ENCODE measurements around the gene ZNF836. TPM values are rescaled to one million over a fixed set of nuclear protein-coding genes. Genes with fewer than 3 reads are reported as not detected.

The ZNF836 gene
- total RNA-seq, 4 donors from 2014 or later: 5.8 to 15.1 (median 7.3) TPM

DNA sequence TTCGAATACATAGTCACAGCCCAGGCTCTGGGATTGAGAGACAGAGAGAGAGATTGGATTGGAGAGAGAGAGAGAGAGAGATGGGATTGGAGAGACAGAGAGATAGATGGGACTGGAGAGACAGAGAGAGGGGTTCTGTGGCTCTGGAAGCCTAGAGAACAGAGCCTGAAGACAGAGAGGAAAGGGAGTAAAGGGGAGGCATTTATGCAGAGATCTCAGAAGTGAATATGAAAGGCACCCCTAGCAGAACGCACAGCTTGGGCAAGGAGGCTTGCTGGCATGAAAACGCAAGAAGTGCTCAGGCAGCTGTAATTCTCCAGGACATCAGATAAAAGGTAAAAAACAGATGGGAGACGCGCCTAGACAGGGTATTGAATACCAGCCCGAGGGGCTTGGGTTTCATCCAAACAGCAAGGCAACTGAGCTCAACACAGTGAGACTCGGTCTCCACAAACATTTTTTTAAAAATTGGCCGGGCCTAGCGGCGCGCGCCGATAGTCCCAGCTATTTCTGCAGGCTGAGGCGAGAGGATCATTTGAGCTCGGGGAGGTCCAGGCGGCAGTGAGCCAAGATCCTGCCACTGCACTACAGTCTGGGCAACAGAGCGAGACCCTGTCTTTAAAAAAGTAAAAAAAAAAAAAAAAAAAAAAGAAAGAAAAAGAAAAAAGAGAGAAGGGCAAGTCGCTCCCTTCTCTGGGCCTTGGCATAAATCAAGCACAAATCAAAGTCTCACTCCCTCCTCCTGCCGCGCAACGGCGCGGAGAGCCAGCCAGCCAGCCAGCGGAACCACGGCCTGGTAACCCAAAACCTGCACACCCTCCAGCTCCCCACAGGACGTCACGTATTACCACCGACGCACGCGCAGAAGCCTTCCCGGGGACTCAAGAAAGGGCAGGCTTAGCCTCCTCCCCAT is 17.7 kb upstream of the ZNF836 start:
- peak; percentile 38 for DNase-seq (ENCODE audit: low spot score)
- TF ChIP-seq, protein P1, sequence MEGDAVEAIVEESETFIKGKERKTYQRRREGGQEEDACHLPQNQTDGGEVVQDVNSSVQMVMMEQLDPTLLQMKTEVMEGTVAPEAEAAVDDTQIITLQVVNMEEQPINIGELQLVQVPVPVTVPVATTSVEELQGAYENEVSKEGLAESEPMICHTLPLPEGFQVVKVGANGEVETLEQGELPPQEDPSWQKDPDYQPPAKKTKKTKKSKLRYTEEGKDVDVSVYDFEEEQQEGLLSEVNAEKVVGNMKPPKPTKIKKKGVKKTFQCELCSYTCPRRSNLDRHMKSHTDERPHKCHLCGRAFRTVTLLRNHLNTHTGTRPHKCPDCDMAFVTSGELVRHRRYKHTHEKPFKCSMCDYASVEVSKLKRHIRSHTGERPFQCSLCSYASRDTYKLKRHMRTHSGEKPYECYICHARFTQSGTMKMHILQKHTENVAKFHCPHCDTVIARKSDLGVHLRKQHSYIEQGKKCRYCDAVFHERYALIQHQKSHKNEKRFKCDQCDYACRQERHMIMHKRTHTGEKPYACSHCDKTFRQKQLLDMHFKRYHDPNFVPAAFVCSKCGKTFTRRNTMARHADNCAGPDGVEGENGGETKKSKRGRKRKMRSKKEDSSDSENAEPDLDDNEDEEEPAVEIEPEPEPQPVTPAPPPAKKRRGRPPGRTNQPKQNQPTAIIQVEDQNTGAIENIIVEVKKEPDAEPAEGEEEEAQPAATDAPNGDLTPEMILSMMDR (IDR thresholded peaks at IDR 0.05): no peak
- ATAC-seq (ENCODE audit: low FRiP score): peak; percentile 3

DNA sequence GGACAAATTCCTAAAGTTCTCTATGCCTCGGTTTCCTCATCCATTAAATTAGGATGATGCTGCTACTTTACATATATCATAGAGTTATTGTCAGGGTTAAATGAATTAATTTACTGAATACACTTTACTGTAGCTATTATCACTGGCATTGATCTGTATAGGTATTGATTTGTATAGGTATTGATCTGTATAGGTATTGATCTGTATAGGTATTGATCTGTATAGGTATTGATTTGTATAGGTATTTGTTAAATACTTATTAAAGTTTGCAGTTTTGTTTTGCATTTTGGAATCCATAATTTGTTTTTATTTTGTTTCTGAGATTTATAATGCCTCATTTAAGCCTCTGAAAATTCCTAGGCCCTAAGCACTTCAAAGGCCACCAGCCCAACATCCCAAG is 16.0 kb upstream of the ZNF836 start:
- DNase-seq (ENCODE audit: low spot score): no peak
- no peak for ATAC-seq (ENCODE audit: low FRiP score)
- TF ChIP-seq, protein P1 (IDR thresholded peaks at IDR 0.05): no peak

DNA sequence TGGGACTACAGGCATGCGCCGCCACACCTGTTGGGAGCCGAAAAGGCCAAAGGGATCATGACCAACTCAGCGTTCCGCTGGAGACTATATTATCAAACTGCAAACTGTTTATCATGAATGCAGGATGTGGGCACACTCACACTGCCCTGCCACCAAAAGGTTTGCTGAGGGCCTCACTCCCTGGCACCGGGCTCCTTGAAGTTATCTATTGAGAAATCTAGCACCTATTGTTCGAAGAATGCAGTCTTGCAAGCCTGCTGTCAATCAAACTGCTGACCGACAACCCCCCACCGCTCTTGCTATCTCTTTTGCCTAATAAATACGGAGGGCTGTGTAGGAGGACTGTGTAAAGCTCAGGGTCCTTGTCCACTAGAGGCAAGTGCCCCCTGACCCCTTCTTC is 5.2 kb upstream of the ZNF836 start:
- ATAC-seq (ENCODE audit: low FRiP score): no peak
- TF ChIP-seq, protein P1 (IDR thresholded peaks at IDR 0.05): no peak
- no peak for DNase-seq (ENCODE audit: low spot score)

DNA sequence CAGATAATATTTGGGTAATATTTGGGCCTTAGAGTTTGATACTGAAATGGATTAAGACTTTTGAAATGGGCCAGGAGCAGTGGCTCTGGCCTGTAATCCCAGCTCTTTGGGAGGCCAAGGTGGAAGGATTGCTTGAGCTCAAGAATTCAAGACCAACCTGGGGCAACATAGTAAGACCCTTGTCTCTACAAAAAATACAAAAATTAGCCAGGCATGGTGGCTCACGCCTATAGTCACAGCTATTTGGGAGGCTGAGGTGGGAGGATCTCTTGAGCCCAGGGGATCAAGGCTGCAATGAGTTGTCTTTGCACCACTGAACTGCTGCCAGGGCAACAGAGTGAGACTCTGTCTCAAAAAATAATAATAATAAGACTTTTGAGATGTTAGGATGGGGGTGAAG is 926 bp upstream of the ZNF836 start:
- ATAC-seq (ENCODE audit: low FRiP score) (no peak), DNase-seq (ENCODE audit: low spot score) (no peak)
- TF ChIP-seq, protein P1 (IDR thresholded peaks at IDR 0.05): no peak

DNA sequence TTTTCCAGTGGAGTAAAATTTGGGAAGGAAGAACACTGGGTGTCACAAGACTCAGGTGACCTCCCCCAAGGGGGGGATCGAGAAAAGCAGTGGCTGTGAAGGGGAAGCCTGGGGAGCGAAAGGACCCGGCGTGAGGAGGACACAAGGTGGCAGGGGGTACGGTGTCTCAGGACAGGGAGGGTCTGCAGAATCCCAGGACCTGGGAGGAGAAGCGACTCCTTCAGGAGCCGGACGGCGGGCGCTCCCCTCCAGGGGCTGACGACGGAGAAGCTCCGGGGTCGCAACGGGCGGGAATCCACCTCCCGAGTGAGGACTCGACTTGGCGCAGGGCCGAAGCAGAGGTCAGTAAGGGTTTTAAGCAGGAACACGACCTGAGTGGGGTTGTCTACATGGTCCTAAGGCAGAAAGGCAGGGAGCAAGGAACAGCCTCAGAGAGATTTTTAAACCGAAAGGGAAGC is 529 bp downstream of the ZNF836 start:
- ATAC-seq (ENCODE audit: low FRiP score): peak; percentile 55
- no peak for DNase-seq (ENCODE audit: low spot score)
- TF ChIP-seq, protein P1 (IDR thresholded peaks at IDR 0.05): no peak

DNA sequence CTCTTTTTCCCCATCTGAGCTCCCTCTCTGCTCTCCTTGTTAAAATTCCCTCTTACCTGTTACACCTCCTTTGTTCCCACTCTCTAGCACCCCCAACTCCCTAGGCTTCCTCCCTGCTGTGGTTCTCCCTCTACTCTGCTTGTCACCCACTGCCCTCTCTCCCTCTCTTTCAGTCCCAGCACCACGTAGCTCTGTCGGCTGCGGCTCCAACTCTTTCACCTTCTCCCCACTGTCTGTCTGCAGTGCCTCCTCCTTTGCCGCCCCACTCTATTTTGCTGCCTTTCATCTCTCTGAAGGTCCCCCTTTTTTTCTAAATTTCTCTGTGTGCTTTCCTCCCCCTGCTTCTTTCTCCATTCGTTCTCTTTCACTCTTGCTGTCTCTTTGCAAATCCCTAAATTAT is 1.1 kb downstream of the ZNF836 start:
- ATAC-seq (ENCODE audit: low FRiP score): no peak
- TF ChIP-seq, protein P1 (IDR thresholded peaks at IDR 0.05): no peak

More for the DNA sequence above, 1.1 kb downstream of the ZNF836 start:
- DNase-seq (ENCODE audit: low spot score): no peak

All from omental fat pad (tissue), 4 donors.